Keratinocyte (primary cell): ENCODE data around the gene PCDH1. TPM values are rescaled to one million over a fixed set of nuclear protein-coding genes. Genes with fewer than 3 reads are reported as not detected.

ENCODE experiments used
- DNase-seq: peaks from one replicate; pipeline ENCODE4 v3.0.0-alpha.2; 2011; ENCODE audit warnings: low read depth, missing footprints, low spot score
- FAIRE-seq: peaks from 2 replicates; lab custom pipeline; 2011; peaks lifted over from hg19 to GRCh38; lab: Jason Lieb, UNC
- H2AFZ ChIP-seq: 2 replicates; pipeline ENCODE4 v1.6.0; 2012; ENCODE audit warnings: low read length, control low read depth, inconsistent platforms; ENCODE audit not compliant: control insufficient read depth
- H3K27ac ChIP-seq: 2 replicates; pipeline ENCODE4 v1.5.1; 2011; ENCODE audit warnings: low read length; ENCODE audit not compliant: control insufficient read depth, insufficient read depth
- H3K27me3 ChIP-seq: 3 replicates; pipeline ENCODE4 v1.6.0; 2011; ENCODE audit warnings: low read length; ENCODE audit not compliant: control insufficient read depth, insufficient read depth; ENCODE audit errors: extremely low read depth
- H3K36me3 ChIP-seq, 2 experiments: 2 replicates in 1 of 2; 3 replicates in 1 of 2; pipeline ENCODE4 v1.5.1; 2011; ENCODE audit warnings: low read length in 2 of 2, mild to moderate bottlenecking in 1 of 2; ENCODE audit not compliant: control insufficient read depth in 2 of 2, insufficient read depth in 2 of 2; ENCODE audit errors: extremely low read depth in 1 of 2
- H3K4me1 ChIP-seq: 3 replicates; pipeline ENCODE4 v1.5.1; 2011; ENCODE audit warnings: low read length; ENCODE audit not compliant: control insufficient read depth, insufficient read depth; ENCODE audit errors: extremely low read depth
- H3K4me2 ChIP-seq: 3 replicates; pipeline ENCODE4 v1.6.0; 2011; ENCODE audit warnings: low read depth, low read length; ENCODE audit not compliant: control insufficient read depth, insufficient read depth; ENCODE audit errors: extremely low read depth
- H3K4me3 ChIP-seq, 3 experiments: fragments of 200-600 bp in 1 of 3; sonication (generic) in 1 of 3; 2 replicates in 2 of 3; 3 replicates in 1 of 3; pipeline ENCODE4 v1.5.1; 2011 to 2016; ENCODE audit warnings: low read length in 3 of 3, mild to moderate bottlenecking in 3 of 3, control low read depth in 2 of 3, inconsistent platforms in 1 of 3, low read depth in 1 of 3, mixed read lengths in 1 of 3, mixed run types in 1 of 3, moderate library complexity in 1 of 3; ENCODE audit not compliant: control insufficient read depth in 2 of 3, insufficient read depth in 2 of 3; ENCODE audit errors: extremely low read depth in 1 of 3
- H3K79me2 ChIP-seq: 2 replicates; pipeline ENCODE4 v1.6.0; 2012; ENCODE audit warnings: low read length; ENCODE audit not compliant: control insufficient read depth, insufficient read depth
- H3K9ac ChIP-seq: 3 replicates; pipeline ENCODE4 v1.6.0; 2011; ENCODE audit warnings: low read length; ENCODE audit not compliant: control insufficient read depth, insufficient read depth; ENCODE audit errors: extremely low read depth
- H3K9me1 ChIP-seq: 3 replicates; pipeline ENCODE4 v1.6.0; 2011; ENCODE audit warnings: low read length; ENCODE audit not compliant: control insufficient read depth, insufficient read depth; ENCODE audit errors: extremely low read depth
- H3K9me3 ChIP-seq: 2 replicates; pipeline ENCODE4 v1.5.1; 2012; ENCODE audit warnings: low read depth, low read length; ENCODE audit not compliant: control insufficient read depth
- H4K20me1 ChIP-seq: 3 replicates; pipeline ENCODE4 v1.6.0; 2011; ENCODE audit warnings: low read length; ENCODE audit not compliant: control insufficient read depth, insufficient read depth; ENCODE audit errors: extremely low read depth
- CTCF ChIP-seq, 3 experiments: IDR thresholded peaks in 1 of 3; conservative IDR thresholded peaks in 1 of 3; optimal IDR thresholded peaks in 1 of 3; 2 replicates in 2 of 3; 3 replicates in 1 of 3; pipeline versions ENCODE3 to v1.5.1; 2011; ENCODE audit warnings: low read length in 3 of 3, mild to moderate bottlenecking in 3 of 3, moderate library complexity in 2 of 3, control low read depth in 1 of 3, inconsistent platforms in 1 of 3; ENCODE audit not compliant: insufficient read depth in 2 of 3; ENCODE audit errors: extremely low read depth in 1 of 3
- EZH2 ChIP-seq: IDR thresholded peaks from one replicate; pipeline ENCODE4 v1.6.1; 2012; ENCODE audit warnings: inconsistent platforms, mild to moderate bottlenecking, low read length, moderate library complexity
- dilution Hi-C: fragments of 300-500 bp; cut with MboI; formaldehyde crosslinking; loops from one replicate; pipeline ENCODE4 v1.7.0; 2020; ENCODE audit warnings: low sequenced_read_pairs; ENCODE audit not compliant: extremely low pct_ligation_motif_present
- polyA plus RNA-seq, 5 experiments: library from polyadenylated mRNA; depleted of rRNA in 3 of 5; stranded (reverse) in 3 of 5; stranded (forward) in 1 of 5; unstranded in 1 of 5; fragments of >200 nt; gene quantifications; 1 replicate in 1 of 5; 2 replicates in 3 of 5; 3 replicates in 1 of 5; pipeline versions ENCODE4 v1.2.1 to v1.2.3, GENCODE V29; 2011 to 2012; ENCODE audit warnings: missing spikeins in 2 of 5, low read depth in 1 of 5, low replicate concordance in 1 of 5

PCDH1 gene
- polyA plus RNA-seq, 1 donor (not counting 4 experiments of a cell fraction or from before 2014, with no cell fraction given): 10.0 TPM

DNA sequence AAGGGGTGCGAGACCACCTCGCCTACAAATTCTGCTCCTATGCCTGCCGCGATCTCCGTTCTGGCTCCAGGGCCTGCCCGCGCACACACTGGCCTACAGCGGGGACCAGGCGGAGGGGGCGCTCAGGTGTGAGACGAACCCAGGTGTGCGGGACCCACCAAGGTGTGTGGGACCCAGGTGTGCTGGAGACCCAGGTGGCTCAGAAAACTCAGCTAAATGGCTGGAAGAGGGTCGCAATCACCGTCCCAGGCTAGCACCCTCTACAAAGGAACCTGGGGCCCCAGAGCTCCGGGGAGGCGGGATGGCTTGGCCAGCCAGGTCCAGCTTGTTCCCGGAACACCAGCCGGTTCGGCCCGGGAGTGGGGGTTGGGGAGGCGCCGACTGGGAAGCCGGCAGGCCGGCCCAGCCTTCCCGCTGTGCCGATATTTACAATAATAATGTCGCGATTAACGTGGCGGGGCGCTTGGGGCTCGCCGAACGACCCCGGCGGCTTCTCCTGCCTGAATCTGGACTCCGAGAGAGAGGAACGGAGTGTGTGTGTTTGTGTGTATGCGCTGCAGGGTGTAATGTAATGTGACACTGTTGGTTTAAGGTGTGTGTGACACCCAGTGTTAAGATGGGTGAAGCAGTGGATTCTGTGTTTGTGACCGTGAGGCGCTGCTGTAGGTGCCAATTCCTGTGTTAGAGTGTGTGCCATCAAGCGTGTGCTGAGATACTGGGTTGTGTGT is 1.4 kb downstream of the PCDH1 start:
- no peaks in the 10 kb centered on the region for H3K9me3 ChIP-seq
- peaks cover 28% of the 10 kb centered on the region for H3K4me1 ChIP-seq
- peak overlapping the region; percentile 60 for H3K9ac ChIP-seq
- no peak for DNase-seq
- peak overlapping the region; percentile 45 to 84 (median 57) for H3K4me3 ChIP-seq
- H4K20me1 ChIP-seq: no peaks in the 10 kb centered on the region
- peak overlapping the region; percentile 71 for H3K4me2 ChIP-seq
- peak; percentile 75 for FAIRE-seq
- no peaks in the 10 kb centered on the region for H3K9me1 ChIP-seq
- H2AFZ ChIP-seq: peak overlapping the region; percentile 17
- TF ChIP-seq CTCF (optimal IDR thresholded peaks at IDR 0.05 in 1 of 3, IDR thresholded peaks at IDR 0.05 in 1 of 3, conservative IDR thresholded peaks at IDR 0.05 in 1 of 3; ENCODE audit: extremely low read depth in 1 of 3, insufficient read depth in 2 of 3, low read length in 3 of 3): no peak
- peak; percentile 47 for TF ChIP-seq EZH2
- H3K27ac ChIP-seq: no peak overlapping the region
- dilution Hi-C loops: no loop called here
- H3K79me2 ChIP-seq: peaks cover 11% of the 10 kb centered on the region
- no peaks in the 10 kb centered on the region for H3K36me3 ChIP-seq
- peaks cover 54% of the 10 kb centered on the region for H3K27me3 ChIP-seq

DNA sequence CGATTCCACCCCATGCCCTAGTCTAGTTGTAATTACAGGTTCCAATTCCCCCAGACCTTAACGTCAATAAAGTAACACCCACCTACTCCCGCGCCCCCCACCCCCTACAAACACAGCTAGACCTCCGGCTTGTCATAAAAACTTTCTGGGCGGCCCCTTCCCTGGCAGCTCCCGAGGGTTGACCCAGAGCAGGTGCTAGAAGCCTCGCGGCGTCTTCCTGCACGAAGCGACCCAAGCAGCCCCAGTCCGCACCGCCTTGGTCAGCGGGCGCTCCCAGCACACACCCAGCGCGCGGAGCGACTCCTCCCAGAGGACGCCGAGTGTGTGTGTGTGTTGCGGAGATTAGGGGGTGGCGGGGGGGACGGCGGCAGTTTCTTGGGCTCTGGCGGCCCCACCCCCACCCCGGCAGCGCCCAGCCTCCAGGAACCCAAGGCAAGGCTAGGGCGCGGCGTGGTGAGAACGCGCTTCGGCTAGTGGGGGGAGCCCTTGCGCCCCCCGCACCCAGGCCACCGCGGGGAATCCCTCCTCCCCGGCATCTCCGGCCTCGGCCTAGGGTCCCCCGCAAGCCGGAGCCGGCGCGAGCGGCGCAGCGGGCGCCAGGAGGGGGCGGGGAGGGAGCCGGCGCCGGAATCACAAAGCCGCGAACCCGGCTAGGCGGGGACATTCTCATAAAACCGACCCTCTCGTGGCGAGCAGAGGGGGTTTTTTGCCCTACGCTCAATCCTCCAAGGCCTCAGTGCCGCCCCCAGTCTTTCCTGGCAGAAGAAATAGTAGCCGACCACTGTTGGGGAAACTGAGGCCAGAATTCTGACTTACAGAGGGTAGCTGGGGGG is 2.2 kb downstream of the PCDH1 start:
- H3K27ac ChIP-seq: no peak overlapping the region
- FAIRE-seq: no peak
- peak overlapping the region; percentile 3 for H2AFZ ChIP-seq
- H3K79me2 ChIP-seq: peaks cover 11% of the 10 kb centered on the region
- H4K20me1 ChIP-seq: no peaks in the 10 kb centered on the region
- peaks cover 50% of the 10 kb centered on the region for H3K27me3 ChIP-seq
- no peak for DNase-seq
- peaks cover 34% of the 10 kb centered on the region for H3K4me1 ChIP-seq
- H3K9me3 ChIP-seq: no peaks in the 10 kb centered on the region
- H3K4me3 ChIP-seq: peak overlapping the region; percentile 45 to 84 (median 57)
- TF ChIP-seq CTCF (optimal IDR thresholded peaks at IDR 0.05 in 1 of 3, IDR thresholded peaks at IDR 0.05 in 1 of 3, conservative IDR thresholded peaks at IDR 0.05 in 1 of 3; ENCODE audit: extremely low read depth in 1 of 3, insufficient read depth in 2 of 3, low read length in 3 of 3) (no peak), EZH2 (peak; percentile 15)
- H3K9ac ChIP-seq: peak overlapping the region; percentile 60
- dilution Hi-C loops: no loop called here
- no peaks in the 10 kb centered on the region for H3K36me3 ChIP-seq
- H3K4me2 ChIP-seq: peak overlapping the region; percentile 71
- no peaks in the 10 kb centered on the region for H3K9me1 ChIP-seq
